ENCODE results near the gene FMNL3. TPM values are rescaled to one million over a fixed set of nuclear protein-coding genes. Genes with fewer than 3 reads are reported as not detected.

Gene FMNL3
- total RNA-seq, 1 experiment from 2014 or later: 3.4 TPM

DNA sequence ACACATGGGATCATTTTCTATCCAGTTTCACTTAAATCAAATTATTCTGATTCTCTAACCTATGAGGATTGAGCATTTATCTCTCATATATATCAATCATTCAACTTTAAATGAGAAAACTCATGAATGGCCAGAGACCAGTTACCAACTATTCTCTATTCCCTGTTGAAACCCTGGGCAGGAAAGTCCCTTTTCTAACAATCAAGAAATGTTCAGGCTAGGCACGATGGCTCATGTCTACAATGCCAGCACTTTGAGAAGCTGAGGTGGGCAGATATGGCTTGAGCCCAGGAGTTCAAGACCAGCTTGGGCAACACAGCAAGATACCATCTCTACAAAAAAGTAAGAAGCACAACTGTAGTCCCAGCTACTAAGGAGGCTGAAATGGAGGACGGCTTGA is 18.0 kb downstream of the FMNL3 start:
- in situ Hi-C loops (cut with HindIII; ENCODE audit: low pct_unique_long_range_greater_than_20kb, low sequenced_read_pairs): no loop called here
- DNase-seq (ENCODE audit: low read depth): no peak

DNA sequence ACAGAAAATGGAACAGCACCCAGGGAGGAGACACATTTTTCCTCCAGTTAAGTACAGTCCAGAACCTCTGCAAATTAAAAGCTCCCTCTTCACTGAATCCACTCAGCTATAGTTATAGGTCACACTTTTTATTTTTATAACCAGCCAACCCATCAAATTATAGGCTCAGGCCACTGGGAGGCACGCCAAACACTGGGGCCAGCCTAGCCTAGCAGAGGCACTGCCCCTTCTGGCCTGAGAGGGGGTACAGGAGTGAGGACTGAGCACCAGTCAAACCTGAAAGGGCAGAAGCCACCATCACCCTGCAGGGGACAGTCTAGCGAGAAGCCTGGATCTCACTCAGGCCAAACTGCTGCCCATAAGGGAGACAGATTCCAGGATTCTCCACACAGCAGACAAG is 19.3 kb downstream of the FMNL3 start:
- DNase-seq (ENCODE audit: low read depth): no peak
- in situ Hi-C loops (cut with HindIII; ENCODE audit: low pct_unique_long_range_greater_than_20kb, low sequenced_read_pairs): no loop called here

DNA sequence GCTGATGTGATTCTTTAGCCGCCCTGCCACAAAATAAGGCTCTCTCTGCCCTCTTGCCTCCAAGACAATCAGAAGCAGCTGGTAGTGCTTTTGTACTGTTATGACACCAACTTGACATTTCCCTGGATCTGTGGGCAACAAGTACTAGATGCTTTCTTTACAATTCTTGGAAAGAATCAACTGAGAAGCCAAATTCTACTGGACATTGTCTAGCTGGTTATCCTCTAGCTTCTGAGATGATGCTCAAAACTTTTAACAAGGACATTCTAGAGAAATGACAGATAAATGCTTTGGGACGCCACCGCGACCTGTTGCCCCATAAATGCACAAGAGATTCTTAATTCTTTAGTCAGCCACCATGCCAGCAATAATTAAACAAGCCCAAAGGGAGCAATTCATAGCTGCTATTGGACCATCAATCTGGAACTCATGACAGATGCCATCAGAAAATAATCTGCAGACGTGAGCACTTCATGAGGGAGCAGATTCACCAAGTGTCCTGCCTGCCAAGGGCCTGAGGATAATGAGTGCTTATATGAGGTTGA is 22.8 kb downstream of the FMNL3 start:
- in situ Hi-C loops (cut with HindIII; ENCODE audit: low pct_unique_long_range_greater_than_20kb, low sequenced_read_pairs): no loop called here
- DNase-seq (ENCODE audit: low read depth): no peak

DNA sequence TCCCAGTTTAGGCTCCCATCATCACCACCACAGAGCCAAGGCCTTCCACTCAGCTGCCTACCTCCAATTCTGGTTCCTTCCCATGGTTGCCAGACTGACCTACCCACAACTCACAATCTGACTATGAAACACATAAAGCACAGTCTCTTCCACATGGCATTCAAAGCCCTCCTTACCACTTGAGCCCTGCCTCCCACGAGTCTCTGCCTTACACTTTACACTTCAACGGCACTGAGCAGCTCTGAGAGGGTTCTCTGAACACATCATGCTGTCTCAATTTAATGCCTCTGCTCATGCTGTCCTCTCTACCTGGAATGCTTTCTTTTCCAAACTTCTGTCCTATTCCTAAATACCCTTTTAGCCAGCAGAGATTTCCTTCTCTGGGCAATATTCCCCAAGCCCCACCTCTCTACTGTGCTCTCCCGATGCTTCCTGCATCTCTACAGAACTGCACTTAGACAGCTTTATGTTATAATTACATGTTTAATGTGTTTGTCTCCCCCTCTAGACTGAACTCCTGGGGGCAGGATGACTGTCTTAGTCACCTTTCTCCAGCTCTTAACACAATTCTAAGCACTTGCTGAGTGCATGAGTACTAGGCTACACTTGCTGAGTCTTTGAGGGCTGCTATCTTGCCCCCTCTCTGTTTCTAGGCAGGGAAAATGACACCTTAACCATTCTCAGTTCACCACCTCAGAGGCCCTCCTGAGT is 23.5 kb downstream of the FMNL3 start:
- DNase-seq (ENCODE audit: low read depth): no peak
- in situ Hi-C loops (cut with HindIII; ENCODE audit: low pct_unique_long_range_greater_than_20kb, low sequenced_read_pairs): no loop called here

DNA sequence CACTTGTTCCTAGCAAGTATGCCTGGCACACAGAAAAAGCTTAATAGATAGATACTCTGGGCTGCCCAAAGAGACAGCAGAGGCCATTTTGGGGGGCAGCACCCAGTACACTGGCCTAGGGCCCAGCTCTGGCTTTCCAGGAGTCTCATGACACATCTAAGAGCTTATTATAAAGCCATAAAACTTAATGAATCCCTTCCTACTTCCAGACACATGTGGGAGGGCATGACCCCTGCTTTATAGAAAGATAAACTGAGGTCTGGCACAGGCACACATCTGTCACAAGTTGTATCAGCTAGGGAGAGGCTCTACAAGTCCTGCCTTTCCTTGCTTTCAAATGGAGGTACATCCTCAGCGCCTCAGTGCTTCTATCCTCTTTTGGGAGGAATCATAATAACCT is 27.1 kb downstream of the FMNL3 start:
- no peak for DNase-seq (ENCODE audit: low read depth)
- in situ Hi-C loops (cut with HindIII; ENCODE audit: low pct_unique_long_range_greater_than_20kb, low sequenced_read_pairs): no loop called here

DNA sequence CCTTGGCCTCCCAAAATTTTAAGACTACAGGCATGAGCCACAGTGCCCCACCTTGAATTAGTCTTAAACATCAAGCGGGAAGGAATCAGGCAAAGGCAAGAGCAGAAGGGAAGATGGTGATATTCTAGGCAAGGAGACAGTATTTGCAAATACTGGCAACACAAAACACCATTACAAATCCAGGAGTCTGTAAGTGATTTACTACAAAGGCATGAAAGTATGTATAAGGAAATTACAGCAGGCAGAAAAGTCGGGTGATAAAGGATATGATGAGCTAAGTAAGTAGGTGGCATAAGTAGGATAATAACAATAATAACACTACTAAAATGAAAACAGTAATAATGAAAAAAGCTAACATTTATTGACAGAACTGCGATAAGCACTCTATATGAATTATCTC is 28.5 kb downstream of the FMNL3 start:
- no peak for DNase-seq (ENCODE audit: low read depth)
- in situ Hi-C loops (cut with HindIII; ENCODE audit: low pct_unique_long_range_greater_than_20kb, low sequenced_read_pairs): no loop called here

DNA sequence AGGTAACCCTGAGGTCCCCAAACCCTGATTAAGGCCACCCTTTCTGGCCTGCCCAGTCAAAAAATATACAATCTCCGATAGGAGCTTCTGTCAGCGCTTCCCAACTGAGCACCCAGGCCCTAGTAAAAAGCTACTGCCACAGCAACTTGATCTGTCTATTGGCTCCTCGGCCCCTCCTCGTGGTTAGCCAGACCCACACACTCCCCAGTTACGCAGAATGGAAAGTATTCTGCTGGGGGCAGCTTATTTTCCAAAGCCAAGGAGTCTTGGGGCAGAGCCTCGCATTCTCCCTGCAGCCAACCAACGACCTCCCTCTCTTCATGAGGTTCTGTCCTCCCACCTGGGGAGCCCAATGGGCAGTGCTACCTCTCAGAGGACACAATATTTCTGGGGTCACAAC is 32.1 kb downstream of the FMNL3 start:
- DNase-seq (ENCODE audit: low read depth): no peak

DNA sequence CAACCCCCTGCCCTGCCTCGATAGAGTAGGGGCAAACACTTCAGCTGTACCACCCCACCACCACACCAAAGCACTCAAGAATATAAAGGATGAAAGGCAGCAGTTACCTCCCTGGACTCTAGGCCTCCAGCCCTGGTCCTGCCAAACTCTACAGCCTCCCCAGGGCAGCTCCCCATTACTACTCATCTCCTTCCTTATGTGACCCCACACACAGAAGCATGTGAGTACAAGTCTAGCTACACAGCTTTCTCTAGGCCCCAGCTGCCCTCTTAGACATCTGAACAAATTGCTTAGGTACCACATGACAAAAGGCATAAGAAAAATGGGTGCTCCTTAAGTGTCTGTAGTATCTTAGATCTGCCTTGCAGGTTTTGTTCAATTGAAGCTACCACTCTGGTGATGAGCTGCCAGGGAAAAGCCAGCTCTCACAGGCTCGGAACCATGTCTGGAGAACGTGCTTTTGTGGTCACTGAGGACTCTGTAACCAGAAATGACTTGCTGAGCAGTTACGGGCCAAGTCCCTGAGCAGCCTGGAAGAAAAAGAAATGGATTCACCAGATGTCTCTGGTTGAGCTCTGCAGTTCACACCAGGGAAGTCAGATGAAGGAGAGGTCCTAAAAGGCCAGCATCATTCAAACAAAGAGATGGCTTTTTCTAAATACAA is 32.8 kb downstream of the FMNL3 start:
- DNase-seq (ENCODE audit: low read depth): no peak
- in situ Hi-C loops (cut with HindIII; ENCODE audit: low pct_unique_long_range_greater_than_20kb, low sequenced_read_pairs): no loop called here

More for the DNA sequence above, 32.1 kb downstream of the FMNL3 start:
- in situ Hi-C loops (cut with HindIII; ENCODE audit: low pct_unique_long_range_greater_than_20kb, low sequenced_read_pairs): no loop called here

DNA sequence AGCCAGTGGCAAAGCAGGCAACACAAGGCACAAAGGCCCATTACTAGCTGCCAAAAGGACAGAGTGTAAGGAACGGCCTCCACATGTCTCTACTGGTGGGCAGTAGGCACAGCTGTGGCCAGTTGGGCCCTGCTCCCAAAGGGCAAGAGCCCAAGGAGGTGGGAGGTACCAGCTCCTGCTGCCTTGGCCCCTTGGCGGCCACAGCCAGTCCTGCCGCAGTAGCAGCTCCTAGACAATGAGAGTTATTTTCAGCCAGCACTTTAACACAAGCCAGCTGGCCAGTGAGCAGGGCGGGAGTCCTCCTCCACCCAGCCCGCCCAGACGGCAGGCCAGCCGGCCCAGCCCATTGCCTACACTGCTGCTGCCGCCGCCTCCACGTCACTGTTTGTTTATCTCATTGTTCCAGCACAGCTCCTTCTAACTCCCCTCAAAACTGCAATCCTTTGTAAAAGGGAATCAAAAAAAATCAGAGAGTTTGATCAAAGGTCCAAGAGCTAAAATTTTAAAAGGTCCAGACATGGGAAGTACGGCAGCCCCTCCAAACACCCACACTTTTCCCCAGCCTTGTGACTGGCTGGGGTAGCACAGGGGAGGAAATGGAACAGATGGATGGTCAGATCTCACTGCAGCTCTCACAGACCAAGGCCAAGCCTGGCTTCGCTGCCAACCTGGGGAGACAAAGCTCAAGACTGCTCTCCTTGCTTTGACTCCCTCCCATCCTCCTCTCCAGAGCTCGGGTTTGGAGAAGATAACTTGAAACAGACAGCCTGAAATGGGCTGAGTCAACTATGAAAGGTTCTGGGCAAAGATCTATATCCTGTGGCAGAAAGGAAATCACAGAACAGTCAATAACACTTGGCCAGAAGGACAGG is 33.5 kb downstream of the FMNL3 start:
- no peak for DNase-seq (ENCODE audit: low read depth)
- in situ Hi-C loops (cut with HindIII; ENCODE audit: low pct_unique_long_range_greater_than_20kb, low sequenced_read_pairs): no loop called here

DNA sequence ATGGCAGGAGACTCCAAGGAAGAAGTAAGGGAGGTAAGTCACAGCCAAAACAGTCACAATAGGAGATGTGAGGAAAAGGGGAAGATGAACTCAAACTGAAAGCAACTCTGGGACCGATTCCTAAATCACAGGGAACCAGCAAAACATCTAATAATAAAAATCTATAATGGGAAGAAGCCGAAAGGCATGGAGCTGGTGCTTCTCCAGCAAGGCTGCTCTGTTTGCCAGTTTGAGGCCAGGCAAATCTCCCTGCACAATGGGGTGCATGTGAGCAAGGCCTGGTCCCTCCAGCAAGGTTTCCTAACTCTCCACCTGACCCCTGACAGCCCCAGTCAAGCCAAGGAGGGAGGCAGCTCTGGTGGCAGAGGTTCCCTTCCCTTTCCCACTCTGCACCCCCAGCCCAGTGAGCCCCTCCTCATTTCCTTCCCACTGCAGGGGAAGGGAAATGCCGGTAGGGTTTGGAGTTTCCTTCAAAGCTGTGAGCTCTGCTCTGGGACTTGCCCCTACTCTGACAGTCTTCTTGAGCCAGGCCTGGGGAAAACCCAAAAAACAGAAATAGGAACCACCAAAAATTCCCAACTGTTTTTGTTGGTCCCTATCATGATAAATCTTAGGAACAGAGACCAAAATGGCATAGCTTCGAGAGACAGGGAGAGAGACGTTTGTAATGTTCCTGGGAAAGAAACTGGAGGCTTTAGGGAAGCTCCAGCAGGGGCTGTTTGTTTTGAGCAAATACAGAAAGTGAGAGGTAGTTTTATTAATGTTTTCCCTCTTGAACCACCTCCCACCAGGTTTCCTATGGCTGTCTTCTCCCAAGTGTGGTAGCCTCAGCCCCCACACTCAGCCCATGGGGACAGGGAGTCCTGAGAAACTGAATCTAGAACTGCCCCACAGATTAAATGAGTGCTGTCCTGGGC is 34.6 kb downstream of the FMNL3 start:
- in situ Hi-C loops (cut with HindIII; ENCODE audit: low pct_unique_long_range_greater_than_20kb, low sequenced_read_pairs): no loop called here
- DNase-seq (ENCODE audit: low read depth): no peak

DNA sequence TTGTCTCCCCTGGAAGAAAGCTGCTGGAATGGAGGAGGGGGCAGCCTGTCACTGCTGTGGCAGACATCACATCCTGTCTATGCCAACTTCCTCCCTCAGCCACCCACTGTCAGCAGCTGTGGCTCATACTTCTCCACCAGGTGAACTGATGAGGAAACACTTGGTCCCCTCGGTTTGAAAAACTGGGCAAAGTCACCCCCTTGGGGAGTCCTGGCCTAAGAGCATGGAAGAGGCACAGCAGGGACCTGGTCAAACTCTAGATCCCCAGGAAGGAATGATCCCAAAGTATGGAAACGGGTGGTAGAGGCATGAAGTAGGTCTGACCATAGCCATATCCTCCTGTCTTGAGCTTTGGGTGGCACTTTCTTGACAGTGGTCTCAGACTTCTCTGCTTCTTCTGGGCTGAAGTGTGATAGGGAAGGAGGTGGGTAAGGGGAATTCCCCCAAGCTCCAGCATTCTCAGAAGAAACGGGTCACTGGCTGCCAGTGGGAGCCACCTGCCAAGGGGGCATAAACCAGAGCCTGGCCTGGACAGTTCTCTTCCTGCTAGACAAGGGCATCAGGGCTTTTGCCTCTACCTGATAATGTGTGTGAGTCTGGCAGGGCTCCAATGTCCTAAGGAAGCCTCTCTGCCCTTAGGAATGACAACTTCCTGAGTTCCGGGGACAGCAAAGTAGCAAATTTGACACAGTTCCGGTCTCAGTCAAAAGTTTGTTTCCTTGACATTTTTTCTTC is 36.0 kb downstream of the FMNL3 start:
- in situ Hi-C loops (cut with HindIII; ENCODE audit: low pct_unique_long_range_greater_than_20kb, low sequenced_read_pairs): no loop called here

DNA sequence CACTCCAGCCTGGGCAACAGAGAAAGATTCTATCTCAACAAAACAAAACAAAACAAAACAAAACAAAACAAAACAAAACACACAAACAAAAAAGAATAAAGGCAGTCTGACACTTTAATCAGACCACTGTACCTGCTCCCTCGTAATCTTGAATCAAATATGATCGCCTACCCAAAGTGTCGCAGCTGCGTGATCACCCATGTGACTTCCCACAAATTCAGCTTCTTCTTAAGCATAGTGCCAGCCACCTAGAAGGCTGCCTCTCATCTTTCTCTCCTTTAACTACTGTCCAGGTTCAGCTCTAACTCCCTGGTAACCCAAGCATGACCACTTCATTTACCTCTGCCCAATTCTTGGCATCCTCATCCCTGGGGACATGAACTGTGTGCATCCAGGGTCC is 37.4 kb downstream of the FMNL3 start:
- in situ Hi-C loops (cut with HindIII; ENCODE audit: low pct_unique_long_range_greater_than_20kb, low sequenced_read_pairs): no loop called here
- no peak for DNase-seq (ENCODE audit: low read depth)

More for the DNA sequence above, 36.0 kb downstream of the FMNL3 start:
- DNase-seq (ENCODE audit: low read depth): no peak

DNA sequence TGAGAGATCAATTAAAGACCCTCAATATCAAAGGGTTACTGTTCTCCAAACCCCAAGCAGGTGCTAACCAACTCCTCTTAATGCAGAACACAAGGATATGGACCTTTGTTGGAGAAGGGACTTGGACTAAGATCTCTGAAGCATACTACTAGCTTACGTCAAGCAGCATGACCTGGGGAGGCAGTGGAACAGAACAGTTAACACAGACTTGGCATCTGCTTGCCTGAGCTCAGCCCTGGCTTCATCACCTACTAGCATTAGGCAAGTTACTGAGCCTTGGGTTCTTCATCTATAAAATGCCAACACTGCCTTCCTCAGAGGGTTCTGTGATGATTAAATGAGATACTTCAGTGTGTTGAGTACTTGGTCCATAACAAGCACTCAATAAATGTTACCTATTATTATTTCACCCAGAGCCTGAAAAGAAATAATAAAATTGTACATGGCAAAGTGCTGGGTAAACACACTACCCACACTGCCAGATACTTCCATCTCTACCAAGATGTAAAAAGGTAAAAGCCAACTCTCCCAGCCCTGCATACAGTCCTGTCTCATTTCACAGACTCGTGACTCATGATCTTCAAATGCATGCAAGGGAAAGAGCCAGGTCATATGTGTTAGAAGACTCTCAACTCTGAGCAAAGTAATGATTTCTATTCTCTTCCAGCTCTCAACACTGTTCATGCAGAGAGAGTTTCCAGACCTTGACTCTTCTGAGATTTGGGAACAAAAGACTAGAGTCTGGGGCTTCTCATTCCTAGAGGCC is 39.7 kb downstream of the FMNL3 start:
- no peak for DNase-seq (ENCODE audit: low read depth)
- in situ Hi-C loops (cut with HindIII; ENCODE audit: low pct_unique_long_range_greater_than_20kb, low sequenced_read_pairs): no loop called here

DNA sequence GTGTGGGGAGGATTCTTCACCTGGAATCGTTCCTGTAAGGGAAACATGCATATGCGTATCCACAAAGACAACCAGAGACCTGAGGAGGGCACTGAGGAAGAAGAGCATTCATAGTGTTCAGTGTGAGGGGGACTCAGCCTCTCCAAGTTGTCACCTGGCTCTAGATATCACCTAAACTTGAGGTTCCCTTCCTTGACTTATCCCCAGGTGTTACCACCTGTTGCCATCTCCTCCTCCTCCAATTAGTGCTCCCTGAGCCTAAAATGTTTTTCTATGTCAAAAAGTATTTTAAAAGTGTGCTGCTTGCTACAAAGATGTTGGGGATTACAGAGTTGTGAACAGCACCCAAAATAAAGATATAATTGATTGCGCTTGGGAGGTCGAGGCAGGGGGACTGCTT is 41.0 kb downstream of the FMNL3 start:
- no peak for DNase-seq (ENCODE audit: low read depth)
- in situ Hi-C loops (cut with HindIII; ENCODE audit: low pct_unique_long_range_greater_than_20kb, low sequenced_read_pairs): no loop called here

DNA sequence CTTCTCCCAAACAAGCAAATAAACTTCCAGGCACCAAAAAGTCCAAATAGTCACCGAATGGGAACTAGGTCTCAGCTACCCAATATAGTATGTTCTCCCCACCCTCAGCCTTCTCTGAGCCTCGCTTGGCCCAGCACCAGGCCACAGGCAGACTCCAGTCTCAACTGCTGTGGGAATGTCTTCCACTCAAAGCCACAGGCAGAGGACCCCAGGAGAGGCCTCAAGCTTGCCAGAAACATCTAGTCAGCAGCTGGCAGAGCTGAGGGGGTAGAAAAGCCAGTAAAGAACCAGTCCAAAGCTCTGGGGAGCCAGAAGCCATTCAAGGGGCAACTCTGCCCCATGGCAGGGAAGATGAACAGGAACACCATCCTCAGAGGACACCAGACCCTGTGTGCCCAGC is 41.8 kb downstream of the FMNL3 start:
- in situ Hi-C loops (cut with HindIII; ENCODE audit: low pct_unique_long_range_greater_than_20kb, low sequenced_read_pairs): no loop called here

DNA sequence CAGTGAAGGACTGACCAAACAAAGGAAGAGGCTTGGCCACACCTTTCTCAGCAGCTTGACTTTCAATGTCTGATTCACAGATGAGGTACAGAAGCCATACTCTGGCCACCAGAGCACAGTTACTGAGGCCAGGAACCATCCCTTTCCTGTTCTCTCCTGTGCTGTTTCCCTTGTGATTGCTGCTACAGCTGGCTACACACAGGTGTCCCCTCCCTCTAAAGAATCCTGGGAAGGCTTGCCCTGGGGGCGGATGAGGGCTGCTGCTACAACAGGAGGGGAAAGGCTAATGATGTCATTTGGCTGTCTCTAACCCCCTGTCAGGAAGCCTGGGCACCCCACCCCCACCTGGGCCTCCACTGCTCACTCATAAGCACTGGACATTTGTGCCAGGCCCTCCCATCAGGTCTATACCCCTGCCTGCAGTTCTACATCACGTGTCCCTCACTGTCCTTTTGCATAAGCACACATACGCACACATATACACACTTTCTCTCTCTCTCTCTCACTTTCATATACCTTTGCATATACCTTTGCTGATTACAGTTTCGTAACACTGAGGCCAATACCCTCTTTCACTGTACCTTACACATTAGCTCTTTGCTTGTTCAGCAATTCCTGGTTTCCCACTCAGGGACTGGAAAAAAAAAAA is 42.5 kb downstream of the FMNL3 start:
- in situ Hi-C loops (cut with HindIII; ENCODE audit: low pct_unique_long_range_greater_than_20kb, low sequenced_read_pairs): no loop called here
- no peak for DNase-seq (ENCODE audit: low read depth)

More for the DNA sequence above, 41.8 kb downstream of the FMNL3 start:
- no peak for DNase-seq (ENCODE audit: low read depth)
